ENCODE measurements around the gene ITGB1BP1.
A peak's percentile ranks its signal among the peaks of the same experiment; 100 is the strongest.

ITGB1BP1 gene

GRCh38 chr2:9424447-9425164 is 1.3 kb upstream of the ITGB1BP1 start:
- DNase-seq: no peak

GRCh38 chr2:9423922-9424272 is 569 bp upstream of the ITGB1BP1 start:
- peak; percentile 47 for DNase-seq

- DNase-seq: peak; percentile 84
Observed at GRCh38 chr2:9422321-9423099, 818 bp downstream of the ITGB1BP1 start.

GRCh38 chr2:9420495-9420894 is 2.8 kb downstream of the ITGB1BP1 start:
- no peak for DNase-seq

- peak; percentile 65 for DNase-seq
Observed at GRCh38 chr2:9419541-9419940, 3.8 kb downstream of the ITGB1BP1 start.

- DNase-seq: no peak
Observed at GRCh38 chr2:9418746-9419145, 4.6 kb downstream of the ITGB1BP1 start.

GRCh38 chr2:9417725-9418124 is 5.6 kb downstream of the ITGB1BP1 start:
- no peak for DNase-seq

- no peak for DNase-seq
Observed at GRCh38 chr2:9416962-9417316, 6.4 kb downstream of the ITGB1BP1 start.

- DNase-seq: no peak
Observed at GRCh38 chr2:9416267-9416961, 6.9 kb downstream of the ITGB1BP1 start.

GRCh38 chr2:9415516-9416169 is 7.7 kb downstream of the ITGB1BP1 start:
- DNase-seq: no peak

- no peak for DNase-seq
Observed at GRCh38 chr2:9412781-9413180, 10.5 kb downstream of the ITGB1BP1 start.

- DNase-seq: no peak
Observed at GRCh38 chr2:9410108-9410507, 13.2 kb downstream of the ITGB1BP1 start.

- DNase-seq: peak; percentile 80
Observed at GRCh38 chr2:9408641-9409151, 14.6 kb downstream of the ITGB1BP1 start.

- DNase-seq: peak; percentile 72
Observed at GRCh38 chr2:9407363-9407811, 15.9 kb downstream of the ITGB1BP1 start.

GRCh38 chr2:9406529-9407362 is 16.6 kb downstream of the ITGB1BP1 start:
- DNase-seq: no peak

GRCh38 chr2:9405636-9406035 is 17.7 kb downstream of the ITGB1BP1 start:
- no peak for DNase-seq

- DNase-seq: no peak
Observed at GRCh38 chr2:9404451-9404850, 18.9 kb downstream of the ITGB1BP1 start.

- DNase-seq: no peak
Observed at GRCh38 chr2:9403924-9404323, 19.4 kb downstream of the ITGB1BP1 start.

- peak; percentile 30 for DNase-seq
Observed at GRCh38 chr2:9401646-9402371, 21.5 kb downstream of the ITGB1BP1 start.

- DNase-seq: no peak
Observed at GRCh38 chr2:9401059-9401547, 22.2 kb downstream of the ITGB1BP1 start.
